BJ (cell line): Measurements from ENCODE around the gene PRAC2. TPM values are rescaled to one million over a fixed set of nuclear protein-coding genes. Genes with fewer than 3 reads are reported as not detected.

Experiments used
- CTCF ChIA-PET: fragments of 350-600 bp; formaldehyde crosslinking; extraction: SDS; loops from one replicate; lab custom pipeline; 2021; ENCODE audit warnings: antibody characterized with exemption, inconsistent platforms; lab: Yijun Ruan, JAX
- POLR2A ChIA-PET: fragments of 300-600 bp; sonication (Branson Sonifier 250); formaldehyde crosslinking; extraction: SDS; loops from one replicate; lab custom pipeline; 2021; ENCODE audit warnings: antibody characterized with exemption; lab: Charles Lee
- DNase-seq: peaks from one replicate; pipeline ENCODE4 v3.0.0-alpha.2; 2011; ENCODE audit warnings: low read depth
- H3K27me3 ChIP-seq: 2 replicates; pipeline ENCODE4 v1.6.0; 2011; ENCODE audit warnings: low read length; ENCODE audit not compliant: control insufficient read depth, insufficient read depth
- H3K36me3 ChIP-seq: 2 replicates; pipeline ENCODE4 v1.5.1; 2011; ENCODE audit warnings: low read length; ENCODE audit not compliant: control insufficient read depth, insufficient read depth
- H3K4me3 ChIP-seq: 2 replicates; pipeline ENCODE4 v1.5.1; 2011; ENCODE audit warnings: low read depth, mild to moderate bottlenecking, control low read depth, low read length
- polyA minus RNA-seq: library from RNA; depleted of rRNA, polyadenylated mRNA; stranded (reverse); fragments of >200 nt; gene quantifications from 2 replicates; pipeline ENCODE4 v1.2.3, GENCODE V29; 2011; rRNA and poly(A)+ RNA removed
- polyA plus RNA-seq: library from polyadenylated mRNA; depleted of rRNA; stranded (reverse); fragments of >200 nt; gene quantifications from 2 replicates; pipeline ENCODE4 v1.2.3, GENCODE V29; 2011; rRNA removed
- TF ChIP-seq, protein P1 (sequence below): IDR thresholded peaks from 2 replicates; pipeline ENCODE4 v1.5.1; 2011; ENCODE audit warnings: low read depth, mild to moderate bottlenecking, control low read depth, inconsistent platforms, low read length, moderate library complexity; ENCODE audit not compliant: insufficient read depth

PRAC2 gene
- polyA plus RNA-seq (0.63 and 0.98 TPM in 2 replicates), polyA minus RNA-seq (not detected in 2 replicates)

DNA sequence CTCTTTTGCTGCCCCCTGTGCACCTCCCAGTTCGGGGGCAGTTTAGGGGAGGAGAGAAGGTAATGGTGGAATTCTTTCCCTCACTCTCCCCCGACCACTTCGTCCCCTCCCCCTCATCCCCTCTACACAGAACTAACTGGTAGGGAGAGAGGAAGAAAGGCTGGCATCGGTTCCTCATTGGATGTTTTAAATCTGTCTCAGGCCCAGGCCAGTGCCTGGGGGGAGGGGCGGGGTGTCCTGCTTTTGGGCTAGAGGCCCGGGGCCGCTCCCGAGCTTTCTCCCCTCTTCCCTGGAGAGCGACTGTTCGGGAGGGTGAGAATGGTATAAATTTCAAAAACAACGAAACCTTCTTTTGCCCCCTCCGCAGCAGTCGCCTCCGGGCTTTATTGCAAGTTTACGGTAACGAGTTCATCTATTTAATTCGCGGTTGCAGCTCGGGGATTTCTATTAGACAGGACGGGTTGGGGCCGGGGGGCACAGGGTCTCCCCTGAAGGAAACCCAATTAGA lies at the start of gene PRAC2:
Gene PRAC2, plus strand, starts transcription at position 271 of the 508 bp plus-strand sequence. CDS start 1,226 bp downstream, outside the sequence.
- Histone ChIP-seq H3K4me3 (peak within 1 kb of the TSS; percentile 24), H3K36me3 (no peaks in the 10 kb centered on the region), H3K27me3 (peaks cover 66% of the 10 kb centered on the region)
- ChIA-PET POLR2A (no interaction called here), CTCF (interaction anchor here (0.7 to 10.4 kb wide), 22 partner anchors 10 to 162 kb away, joined by 3 to 152 read pairs (median 14); no protein-coding TSS in a partner anchor)
- TF ChIP-seq, protein P1, sequence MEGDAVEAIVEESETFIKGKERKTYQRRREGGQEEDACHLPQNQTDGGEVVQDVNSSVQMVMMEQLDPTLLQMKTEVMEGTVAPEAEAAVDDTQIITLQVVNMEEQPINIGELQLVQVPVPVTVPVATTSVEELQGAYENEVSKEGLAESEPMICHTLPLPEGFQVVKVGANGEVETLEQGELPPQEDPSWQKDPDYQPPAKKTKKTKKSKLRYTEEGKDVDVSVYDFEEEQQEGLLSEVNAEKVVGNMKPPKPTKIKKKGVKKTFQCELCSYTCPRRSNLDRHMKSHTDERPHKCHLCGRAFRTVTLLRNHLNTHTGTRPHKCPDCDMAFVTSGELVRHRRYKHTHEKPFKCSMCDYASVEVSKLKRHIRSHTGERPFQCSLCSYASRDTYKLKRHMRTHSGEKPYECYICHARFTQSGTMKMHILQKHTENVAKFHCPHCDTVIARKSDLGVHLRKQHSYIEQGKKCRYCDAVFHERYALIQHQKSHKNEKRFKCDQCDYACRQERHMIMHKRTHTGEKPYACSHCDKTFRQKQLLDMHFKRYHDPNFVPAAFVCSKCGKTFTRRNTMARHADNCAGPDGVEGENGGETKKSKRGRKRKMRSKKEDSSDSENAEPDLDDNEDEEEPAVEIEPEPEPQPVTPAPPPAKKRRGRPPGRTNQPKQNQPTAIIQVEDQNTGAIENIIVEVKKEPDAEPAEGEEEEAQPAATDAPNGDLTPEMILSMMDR, result no peak
- no peak for DNase-seq

DNA sequence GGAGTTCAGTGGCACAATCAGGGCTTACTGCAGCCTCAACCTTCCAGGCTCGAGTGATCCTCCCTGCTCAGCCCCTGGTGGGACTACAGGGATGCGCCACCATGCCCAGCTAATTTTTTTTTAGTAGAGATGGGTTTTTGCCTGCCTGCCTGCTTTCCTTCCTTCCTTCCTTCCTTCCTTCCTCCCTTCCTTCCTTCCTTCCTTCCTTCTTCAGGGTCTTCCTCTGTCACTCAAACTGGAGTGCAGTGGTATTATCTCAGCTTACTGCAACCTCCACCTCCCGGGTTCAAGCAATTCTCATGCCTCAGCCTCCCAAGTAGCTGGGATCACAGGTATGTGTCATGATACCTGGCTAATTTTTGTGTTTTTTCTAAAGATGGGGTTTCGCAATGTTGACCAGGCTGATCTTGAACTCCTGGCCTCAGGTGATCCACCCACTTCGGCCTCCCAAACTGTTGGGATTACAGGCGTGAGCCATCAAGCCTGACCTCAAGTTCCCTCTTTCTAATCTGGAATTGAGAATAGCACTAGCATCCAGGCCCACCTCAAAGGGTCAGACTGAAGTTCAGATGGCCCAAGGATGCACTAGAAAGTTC lies 45.9 kb upstream of the PRAC2 start:
- no peak for DNase-seq
- ChIA-PET POLR2A (no interaction called here), CTCF (interaction anchor here (1.5 to 6.4 kb wide), 5 partner anchors 41 to 202 kb away, joined by 4 to 86 read pairs (median 20); no protein-coding TSS in a partner anchor)
- H3K27me3 ChIP-seq, result peaks cover 9% of the 10 kb centered on the region
- H3K4me3 ChIP-seq, result no peak overlapping the region
- TF ChIP-seq, protein P1, result no peak
- H3K36me3 ChIP-seq, result no peaks in the 10 kb centered on the region

DNA sequence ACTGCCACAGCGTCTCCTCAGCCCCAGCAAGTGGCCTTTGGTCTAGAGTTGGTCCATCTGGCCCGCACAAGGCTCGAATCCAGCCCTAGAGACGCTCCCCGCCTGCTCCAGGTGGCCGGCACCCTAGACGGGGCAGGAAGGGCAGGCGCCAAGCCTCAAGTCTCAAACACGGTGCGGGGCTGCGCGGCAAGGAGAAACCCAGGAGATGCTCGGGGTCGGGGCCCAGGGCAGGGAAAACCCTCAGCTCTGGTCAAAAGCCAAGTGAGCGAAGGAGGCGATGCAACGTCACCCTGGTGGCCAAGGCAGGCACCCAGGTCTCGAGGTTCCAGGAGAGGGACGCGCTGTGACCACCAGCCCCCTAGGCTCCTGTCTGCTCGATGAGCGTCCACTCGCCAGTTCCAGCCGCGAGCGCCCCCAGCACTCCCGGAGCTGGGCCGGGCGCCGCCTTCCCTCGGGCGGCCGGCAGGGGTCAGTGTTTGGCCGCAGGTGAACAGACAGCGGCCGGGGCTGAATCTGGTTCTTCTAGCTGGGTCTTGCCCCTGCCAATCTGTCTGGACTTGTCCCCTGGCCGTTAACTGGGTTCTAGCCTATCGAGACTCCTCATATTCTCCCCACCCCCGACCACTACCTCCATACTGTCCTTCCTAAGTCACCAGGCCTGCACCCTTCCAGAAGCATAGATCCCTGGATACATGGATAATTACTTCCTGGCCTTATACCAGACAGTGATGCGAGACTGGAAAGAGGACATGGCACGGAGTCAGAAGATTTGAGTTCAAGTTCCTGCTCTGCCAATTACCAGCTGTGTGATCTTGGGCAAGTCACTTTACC lies 44.6 kb upstream of the PRAC2 start:
- Histone ChIP-seq H3K27me3 (peaks cover 9% of the 10 kb centered on the region), H3K4me3 (peak overlapping the region; percentile 16; the same call in 1 of the 2 replicates), H3K36me3 (no peaks in the 10 kb centered on the region)
- TF ChIP-seq, protein P1, result peak; percentile 96
- ChIA-PET CTCF (interaction anchor here (0.6 to 6.4 kb wide), 46 partner anchors 10 to 605 kb away, joined by 3 to 86 read pairs (median 4); partner anchors contain the start of genes ATP5MC1, HOXB13, PRAC2 and TTLL6), POLR2A (interaction anchor here (0.5 kb wide), 2 partner anchors 84 to 205 kb away, joined by 8 to 12 read pairs; no protein-coding TSS in a partner anchor)
- DNase-seq, result no peak

DNA sequence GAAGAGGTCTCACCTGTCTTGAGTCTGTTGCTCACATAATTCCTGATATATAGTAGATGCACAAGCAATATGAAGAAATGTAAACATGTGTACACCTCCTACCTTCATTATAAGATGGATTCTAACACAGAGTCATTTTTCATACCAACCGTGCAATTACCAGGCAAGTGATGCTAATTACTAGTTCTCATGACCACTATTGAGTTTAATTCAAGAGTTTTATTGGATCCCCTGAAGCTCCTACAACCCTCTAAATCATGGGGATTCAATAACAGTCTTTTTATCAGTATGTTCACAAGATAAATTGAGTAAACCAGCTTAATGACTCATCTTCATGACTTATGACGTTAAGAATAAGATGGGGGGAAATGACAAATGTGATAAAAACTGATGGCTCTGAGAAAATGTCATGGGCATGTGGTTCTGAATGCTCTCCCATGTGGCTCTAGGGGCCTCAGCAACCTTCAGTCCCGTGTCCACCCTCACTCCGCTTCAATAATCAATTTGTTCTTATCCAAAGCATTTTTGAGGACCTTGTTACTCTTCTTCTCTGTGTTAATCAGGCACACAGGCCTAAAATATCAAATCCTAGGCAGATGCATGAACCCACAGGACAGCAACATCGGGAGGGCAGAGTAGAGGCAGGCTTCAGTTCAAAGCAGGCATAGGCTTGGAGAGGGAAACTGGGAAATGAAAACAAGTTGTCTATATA lies 43.4 kb upstream of the PRAC2 start:
- no peak for DNase-seq
- POLR2A ChIA-PET, result no interaction called here
- CTCF ChIA-PET, result interaction anchor here (0.6 to 6.4 kb wide), 26 partner anchors 8 to 353 kb away, joined by 3 to 86 read pairs (median 7); partner anchors contain the start of gene PRAC2
- no peak overlapping the region for H3K4me3 ChIP-seq
- no peaks in the 10 kb centered on the region for H3K36me3 ChIP-seq
- H3K27me3 ChIP-seq, result peaks cover 9% of the 10 kb centered on the region
- TF ChIP-seq, protein P1, result no peak
